WTC11 (cell line): ENCODE measurements around the gene FAM118B. TPM values are rescaled to one million over a fixed set of nuclear protein-coding genes. Genes with fewer than 3 reads are reported as not detected.
"Not testable (repeated sequence)": the region's sequence is repeated elsewhere in the genome, so short reads cannot be mapped to it uniquely, and the experiment has no call there.

Experiments used
- ATAC-seq: fragments of 200-7000 bp; cut with Tn5 transposase; 2 replicates; pipeline ENCODE4 v1.10.0; 2021; ENCODE audit warnings: mild to moderate bottlenecking, moderate library complexity
- CTCF ChIA-PET: fragments of 300-600 bp; sonication (Branson Sonifier 250); formaldehyde crosslinking; loops from one replicate; lab custom pipeline; 2021; ENCODE audit warnings: antibody characterized with exemption; lab: Charles Lee
- POLR2A ChIA-PET: fragments of 350-600 bp; sonication (Branson Sonifier 250); formaldehyde crosslinking; loops from one replicate; lab custom pipeline; 2021; ENCODE audit warnings: antibody characterized with exemption; lab: Charles Lee
- DNase-seq: peaks from one replicate; pipeline ENCODE4 v3.0.0; 2021; ENCODE audit warnings: low spot score
- H3K27ac Mint-ChIP-seq: 2 replicates; pipeline ENCODE4 v1.8.0; 2021; ENCODE audit warnings: mixed read lengths
- H3K27me3 Mint-ChIP-seq: 2 replicates; pipeline ENCODE4 v1.8.0; 2021; ENCODE audit warnings: low read depth, mild to moderate bottlenecking, moderate library complexity, mixed read lengths
- H3K36me3 Mint-ChIP-seq: 2 replicates; pipeline ENCODE4 v1.8.0; 2021; ENCODE audit warnings: mixed read lengths
- H3K4me1 Mint-ChIP-seq: 2 replicates; pipeline ENCODE4 v1.8.0; 2022; ENCODE audit warnings: mixed read lengths
- H3K4me3 Mint-ChIP-seq: 2 replicates; pipeline ENCODE4 v1.8.0; 2021; ENCODE audit warnings: mild to moderate bottlenecking, moderate library complexity, mixed read lengths
- H3K9me3 Mint-ChIP-seq: 2 replicates; pipeline ENCODE4 v1.8.0; 2021; ENCODE audit warnings: mixed read lengths
- ATF1 ChIP-seq: sonication (generic); formaldehyde crosslinking; IDR thresholded peaks from 2 replicates; pipeline ENCODE4 v1.8.1; 2023; ENCODE audit warnings: mild to moderate bottlenecking, moderate library complexity, missing genetic modification reagents
- ATF3 ChIP-seq: sonication (generic); formaldehyde crosslinking; conservative IDR thresholded peaks from 2 replicates; pipeline ENCODE4 v1.8.1; 2022; ENCODE audit warnings: mild to moderate bottlenecking, missing genetic modification reagents
- ATF6 ChIP-seq: sonication (generic); formaldehyde crosslinking; IDR thresholded peaks from 2 replicates; pipeline ENCODE4 v1.8.1; 2023; ENCODE audit warnings: mild to moderate bottlenecking, missing genetic modification reagents
- CDX4 ChIP-seq: fragments of 250-450 bp; sonication (Bioruptor Pico); IDR thresholded peaks from 2 replicates; pipeline ENCODE4 v1.9.0; 2021; ENCODE audit warnings: moderate library complexity, mild to moderate bottlenecking, inconsistent platforms, borderline replicate concordance
- E2F1 ChIP-seq: sonication (generic); formaldehyde crosslinking; IDR thresholded peaks from 2 replicates; pipeline ENCODE4 v1.8.0; 2022; ENCODE audit warnings: mild to moderate bottlenecking, missing genetic modification reagents
- E2F4 ChIP-seq: sonication (generic); formaldehyde crosslinking; IDR thresholded peaks from 2 replicates; pipeline ENCODE4 v1.8.1; 2022; ENCODE audit warnings: low read depth, mild to moderate bottlenecking, moderate library complexity, missing genetic modification reagents, borderline replicate concordance
- ESRRA ChIP-seq: sonication (generic); formaldehyde crosslinking; IDR thresholded peaks from 2 replicates; pipeline ENCODE4 v1.8.1; 2022; ENCODE audit warnings: mild to moderate bottlenecking, missing genetic modification reagents, borderline replicate concordance
- ETV6 ChIP-seq: sonication (generic); formaldehyde crosslinking; IDR thresholded peaks from 2 replicates; pipeline ENCODE4 v1.8.1; 2022; ENCODE audit warnings: mild to moderate bottlenecking, missing genetic modification reagents
- FOXP1 ChIP-seq: sonication (generic); formaldehyde crosslinking; IDR thresholded peaks from 2 replicates; pipeline ENCODE4 v1.8.0; 2022; ENCODE audit warnings: missing genetic modification reagents, mild to moderate bottlenecking, moderate library complexity, borderline replicate concordance
- GRHL2 ChIP-seq: fragments of 250-450 bp; sonication (Bioruptor Pico); IDR thresholded peaks from 2 replicates; pipeline ENCODE4 v1.8.0; 2022; ENCODE audit warnings: mild to moderate bottlenecking, moderate library complexity; ENCODE audit not compliant: insufficient replicate concordance, severe bottlenecking
- IRF2 ChIP-seq: sonication (generic); formaldehyde crosslinking; IDR thresholded peaks from 2 replicates; pipeline ENCODE4 v1.8.0; 2022; ENCODE audit warnings: low read depth, missing genetic modification reagents, borderline replicate concordance
- JAZF1 ChIP-seq: fragments of 250-450 bp; sonication (Bioruptor Pico); IDR thresholded peaks from 2 replicates; pipeline ENCODE4 v1.9.0; 2021; ENCODE audit warnings: moderate library complexity, mild to moderate bottlenecking, inconsistent platforms
- MAX ChIP-seq: sonication (generic); formaldehyde crosslinking; IDR thresholded peaks from 2 replicates; pipeline ENCODE4 v1.8.0; 2022; ENCODE audit warnings: mild to moderate bottlenecking, missing genetic modification reagents
- MYBL2 ChIP-seq: sonication (generic); formaldehyde crosslinking; IDR thresholded peaks from 2 replicates; pipeline ENCODE4 v1.8.1; 2023; ENCODE audit warnings: mild to moderate bottlenecking, moderate library complexity, missing genetic modification reagents
- NR2C2 ChIP-seq: sonication (generic); formaldehyde crosslinking; IDR thresholded peaks from 2 replicates; pipeline ENCODE4 v1.8.0; 2022; ENCODE audit warnings: mild to moderate bottlenecking, missing genetic modification reagents
- NR3C1 ChIP-seq: sonication (generic); formaldehyde crosslinking; conservative IDR thresholded peaks from 2 replicates; pipeline ENCODE4 v1.8.1; 2023; ENCODE audit warnings: low read depth, mild to moderate bottlenecking, missing genetic modification reagents
- OVOL2 ChIP-seq: fragments of 250-450 bp; sonication (Bioruptor Pico); IDR thresholded peaks from 2 replicates; pipeline ENCODE4 v1.9.0; 2021; ENCODE audit warnings: mild to moderate bottlenecking, borderline replicate concordance
- RELA ChIP-seq: sonication (generic); formaldehyde crosslinking; IDR thresholded peaks from 2 replicates; pipeline ENCODE4 v1.8.1; 2022; ENCODE audit warnings: missing genetic modification reagents, mild to moderate bottlenecking, borderline replicate concordance
- RORB ChIP-seq: fragments of 250-450 bp; sonication (Bioruptor Pico); IDR thresholded peaks from 2 replicates; pipeline ENCODE4 v1.9.0; 2021; ENCODE audit warnings: mild to moderate bottlenecking
- SMAD4 ChIP-seq: sonication (generic); formaldehyde crosslinking; IDR thresholded peaks from 2 replicates; pipeline ENCODE4 v1.8.0; 2022; ENCODE audit warnings: mild to moderate bottlenecking, missing genetic modification reagents
- TCF7 ChIP-seq: sonication (generic); formaldehyde crosslinking; IDR thresholded peaks from 2 replicates; pipeline ENCODE4 v1.8.0; 2022; ENCODE audit warnings: mild to moderate bottlenecking, low read depth, missing genetic modification reagents, moderate library complexity
- ZMAT4 ChIP-seq: fragments of 250-450 bp; sonication (Bioruptor Pico); IDR thresholded peaks from 2 replicates; pipeline ENCODE4 v1.9.0; 2021; ENCODE audit warnings: mild to moderate bottlenecking
- ZNF219 ChIP-seq: sonication (generic); formaldehyde crosslinking; IDR thresholded peaks from 2 replicates; pipeline ENCODE4 v1.8.0; 2023; ENCODE audit warnings: missing genetic modification reagents, mild to moderate bottlenecking, borderline replicate concordance
- ZNF232 ChIP-seq: sonication (generic); formaldehyde crosslinking; IDR thresholded peaks from 2 replicates; pipeline ENCODE4 v1.8.0; 2022; ENCODE audit warnings: mild to moderate bottlenecking, missing genetic modification reagents
- ZNF281 ChIP-seq: sonication (generic); formaldehyde crosslinking; IDR thresholded peaks from 2 replicates; pipeline ENCODE4 v1.8.0; 2023; ENCODE audit warnings: mild to moderate bottlenecking, missing genetic modification reagents
- ZNF416 ChIP-seq: fragments of 250-450 bp; sonication (Bioruptor Pico); IDR thresholded peaks from 2 replicates; pipeline ENCODE4 v1.9.0; 2021; ENCODE audit warnings: mild to moderate bottlenecking, inconsistent platforms
- ZNF671 ChIP-seq: fragments of 250-450 bp; sonication (Bioruptor Pico); IDR thresholded peaks from 2 replicates; pipeline ENCODE4 v1.8.0; 2021; ENCODE audit warnings: mild to moderate bottlenecking
- total RNA-seq: library from RNA; stranded (reverse); gene quantifications from 3 replicates; pipeline ENCODE4 v1.2.3, GENCODE V29; 2021

The FAM118B gene
- total RNA-seq, 1 experiment from 2014 or later = 35.3 TPM

GRCh38 chr11:126253265-126253664 lies 41.7 kb downstream of the FAM118B start:
- Mint-ChIP-seq H3K4me1 (no peaks in the 10 kb centered on the region), H3K4me3 (no peak overlapping the region), H3K27me3 (no peaks in the 10 kb centered on the region), H3K36me3 (peaks cover 61% of the 10 kb centered on the region), H3K9me3 (no peaks in the 10 kb centered on the region), H3K27ac (no peak overlapping the region)
- POLR2A ChIA-PET = no interaction called here
- DNase-seq = no peak
- no peak for ATAC-seq
- CTCF ChIA-PET = no interaction called here
- TF ChIP-seq ATF6 (CRISPR knock-in tag) (no peak), IRF2 (CRISPR knock-in tag) (no peak), ATF3 (CRISPR knock-in tag) (no peak), FOXP1 (CRISPR knock-in tag) (no peak), JAZF1 (CRISPR knock-in tag) (no peak), ZNF232 (CRISPR knock-in tag) (no peak), NR2C2 (CRISPR knock-in tag) (no peak), OVOL2 (no peak), ZNF219 (CRISPR knock-in tag) (no peak), RORB (CRISPR knock-in tag) (no peak), ATF1 (CRISPR knock-in tag) (no peak), NR3C1 (no peak)

- DNase-seq (no peak), ATAC-seq (no peak)
- H3K4me1 Mint-ChIP-seq = no peaks in the 10 kb centered on the region
- no peak for TF ChIP-seq E2F1 (CRISPR knock-in tag)
- TF ChIP-seq CDX4 (CRISPR knock-in tag) = no peak
- no peak for TF ChIP-seq GRHL2 (CRISPR knock-in tag)
- no peak for TF ChIP-seq ATF1 (CRISPR knock-in tag)
- TF ChIP-seq OVOL2 = no peak
- TF ChIP-seq MYBL2 (CRISPR knock-in tag) = no peak
- TF ChIP-seq MAX = no peak
- no peak for TF ChIP-seq ETV6 (CRISPR knock-in tag)
- TF ChIP-seq ZNF671 (CRISPR knock-in tag) = no peak
- TF ChIP-seq SMAD4 (CRISPR knock-in tag) = no peak
- TF ChIP-seq TCF7 (CRISPR knock-in tag) = no peak
- no peak for TF ChIP-seq ZMAT4 (CRISPR knock-in tag)
- no peak for TF ChIP-seq E2F4 (CRISPR knock-in tag)
- TF ChIP-seq ESRRA (CRISPR knock-in tag) = no peak
- no peak for TF ChIP-seq ZNF281 (CRISPR knock-in tag)
- no peak for TF ChIP-seq RELA (CRISPR knock-in tag)
- no peak for TF ChIP-seq ZNF416 (CRISPR knock-in tag)
- H3K9me3 Mint-ChIP-seq = no peaks in the 10 kb centered on the region
- ChIA-PET POLR2A (interaction anchor here (0.6 kb wide), 1 partner anchor 673 kb away, joined by 3 read pairs; no protein-coding TSS in a partner anchor), CTCF (no interaction called here)
- H3K36me3 Mint-ChIP-seq = peaks cover 64% of the 10 kb centered on the region
- no peak overlapping the region for H3K27ac Mint-ChIP-seq
- H3K27me3 Mint-ChIP-seq = no peaks in the 10 kb centered on the region
- no peak overlapping the region for H3K4me3 Mint-ChIP-seq
These were observed 43.2 kb downstream of the FAM118B start for GRCh38 chr11:126254819-126255218.

- ATAC-seq, POLR2A ChIA-PET: not testable (repeated sequence)
- peaks cover 61% of the 10 kb centered on the region for H3K36me3 Mint-ChIP-seq
These were observed 43.9 kb downstream of the FAM118B start for GRCh38 chr11:126255507-126255906.

More at GRCh38 chr11:126255507-126255906, 43.9 kb downstream of the FAM118B start:
- H3K9me3 Mint-ChIP-seq, H3K27ac Mint-ChIP-seq, H3K4me1 Mint-ChIP-seq, CTCF ChIA-PET, H3K4me3 Mint-ChIP-seq, DNase-seq, H3K27me3 Mint-ChIP-seq: not testable (repeated sequence)
